HepG2 (cell line): ENCODE results near the gene CCDC57. TPM values are rescaled to one million over a fixed set of nuclear protein-coding genes. Genes with fewer than 3 reads are reported as not detected.

Experiments
- ARID2 ChIP-seq: sonication (generic); formaldehyde crosslinking; IDR thresholded peaks from 2 replicates; pipeline ENCODE4 v1.8.1; 2022; ENCODE audit warnings: mild to moderate bottlenecking, missing genetic modification reagents, borderline replicate concordance
- ATF6 ChIP-seq: sonication (generic); formaldehyde crosslinking; conservative IDR thresholded peaks from 2 replicates; pipeline ENCODE4 v1.4.0; 2020; ENCODE audit warnings: missing genetic modification reagents
- BCL6 ChIP-seq: IDR thresholded peaks from 2 replicates; pipeline ENCODE4 v1.6.1; 2016; ENCODE audit warnings: missing genetic modification reagents, missing compliant biosample characterization
- CBX2 ChIP-seq, 2 experiments: fragments of 200-600 bp in 1 of 2; sonication (generic); formaldehyde crosslinking in 1 of 2; IDR thresholded peaks; 2 replicates each; pipeline versions ENCODE4 v1.7.0 to v1.8.1; 2018 to 2022; ENCODE audit warnings: low read depth in 2 of 2, low read length in 1 of 2, mild to moderate bottlenecking in 1 of 2, missing genetic modification reagents in 1 of 2
- CENPX ChIP-seq: sonication (generic); formaldehyde crosslinking; IDR thresholded peaks from 2 replicates; pipeline ENCODE4 v1.9.0; 2021; ENCODE audit warnings: mild to moderate bottlenecking, missing genetic modification reagents, moderate library complexity
- CHD2 ChIP-seq: IDR thresholded peaks from 2 replicates; pipeline ENCODE4 v1.6.1; 2011; ENCODE audit warnings: low read depth, low read length, improper control_type of control experiment
- DMAP1 ChIP-seq: IDR thresholded peaks from 2 replicates; pipeline ENCODE4 v1.6.1; 2016
- GMEB1 ChIP-seq: sonication (generic); formaldehyde crosslinking; IDR thresholded peaks from 2 replicates; pipeline ENCODE4 v1.5.1; 2020; ENCODE audit warnings: missing genetic modification reagents, mild to moderate bottlenecking, borderline replicate concordance
- KMT2B ChIP-seq: IDR thresholded peaks from 2 replicates; pipeline ENCODE4 v1.6.1; 2016; ENCODE audit warnings: missing genetic modification reagents, missing compliant biosample characterization
- NFIC ChIP-seq: IDR thresholded peaks from 2 replicates; pipeline ENCODE4 v1.6.1; 2012; ENCODE audit warnings: mild to moderate bottlenecking, low read length, inconsistent platforms
- NR2F1 ChIP-seq, 2 experiments: fragments of 450-650 bp in 1 of 2; formaldehyde crosslinking in 1 of 2; IDR thresholded peaks; 2 replicates each; pipeline versions ENCODE4 v1.5.0 to v1.6.1; 2016 to 2020; ENCODE audit warnings: mild to moderate bottlenecking in 1 of 2, missing compliant biosample characterization in 1 of 2, missing genetic modification reagents in 1 of 2, moderate library complexity in 1 of 2
- SP1 ChIP-seq, 2 experiments: fragments of 450-650 bp in 1 of 2; sonication (generic) in 1 of 2; formaldehyde crosslinking in 1 of 2; IDR thresholded peaks; 2 replicates each; pipeline versions ENCODE4 v1.4.0 to v1.6.1; 2016 to 2020; ENCODE audit warnings: missing genetic modification reagents in 1 of 2
- STAT5B ChIP-seq: sonication (generic); formaldehyde crosslinking; IDR thresholded peaks from 2 replicates; pipeline ENCODE4 v1.4.0; 2020; ENCODE audit warnings: missing genetic modification reagents
- YEATS4 ChIP-seq: sonication (generic); formaldehyde crosslinking; IDR thresholded peaks from 2 replicates; pipeline ENCODE4 v1.4.0; 2020; ENCODE audit warnings: missing genetic modification reagents, borderline replicate concordance
- ZBTB26 ChIP-seq: IDR thresholded peaks from 2 replicates; pipeline ENCODE4 v1.6.1; 2016; ENCODE audit warnings: missing compliant biosample characterization, missing genetic modification reagents, borderline replicate concordance
- ZBTB7A ChIP-seq: sonication (generic); formaldehyde crosslinking; IDR thresholded peaks from 2 replicates; pipeline ENCODE4 v1.8.0; 2022; ENCODE audit warnings: mild to moderate bottlenecking, missing genetic modification reagents
- ZFP36L2 ChIP-seq: sonication (generic); formaldehyde crosslinking; IDR thresholded peaks from 2 replicates; pipeline ENCODE4 v1.4.0; 2020; ENCODE audit warnings: missing genetic modification reagents
- ZNF205 ChIP-seq: IDR thresholded peaks from 2 replicates; pipeline ENCODE4 v1.6.1; 2018; ENCODE audit warnings: missing biosample characterization, missing genetic modification reagents
- ZNF296 ChIP-seq: sonication (generic); formaldehyde crosslinking; conservative IDR thresholded peaks from 2 replicates; pipeline ENCODE4 v1.5.0; 2020; ENCODE audit warnings: mild to moderate bottlenecking, missing genetic modification reagents
- ZNF329 ChIP-seq: sonication (generic); formaldehyde crosslinking; IDR thresholded peaks from 2 replicates; pipeline ENCODE4 v1.9.0; 2021; ENCODE audit warnings: low read depth, mild to moderate bottlenecking, missing genetic modification reagents
- ZNF441 ChIP-seq: sonication (generic); formaldehyde crosslinking; IDR thresholded peaks from 2 replicates; pipeline ENCODE4 v1.7.0; 2021; ENCODE audit warnings: missing genetic modification reagents, borderline replicate concordance
- ZNF512 ChIP-seq: sonication (generic); formaldehyde crosslinking; IDR thresholded peaks from 2 replicates; pipeline ENCODE4 v1.4.0; 2020; ENCODE audit warnings: mild to moderate bottlenecking, missing genetic modification reagents
- ZNF562 ChIP-seq: sonication (generic); formaldehyde crosslinking; IDR thresholded peaks from 2 replicates; pipeline ENCODE4 v1.8.0; 2022; ENCODE audit warnings: missing genetic modification reagents, borderline replicate concordance
- polyA plus RNA-seq, 8 experiments: library from polyadenylated mRNA; depleted of rRNA in 3 of 8; stranded (reverse) in 7 of 8; unstranded in 1 of 8; fragments of >200 nt; fragmentation: Illumina TruSeq in 4 of 8; extraction: Trizol in 4 of 8; gene quantifications; 2 replicates each; pipeline versions ENCODE4 v1.2.1 to v1.2.3, GENCODE V29; 2011 to 2016; ENCODE audit warnings: low read depth in 4 of 8, missing spikeins in 1 of 8, mixed read lengths in 1 of 8; ENCODE audit not compliant: insufficient read depth in 1 of 8
- total RNA-seq, 5 experiments: library from RNA; depleted of rRNA; stranded (reverse); fragments of >200 nt; fragmentation: Illumina TruSeq; extraction: Trizol; gene quantifications; 2 replicates each; pipeline ENCODE4 v1.2.3, GENCODE V29; 2016; ENCODE audit warnings: low read depth in 1 of 5

The CCDC57 gene
- total and polyA plus RNA-seq, 2 of the 13 experiments (the other 11 are each of a cell fraction or from before 2014, with no cell fraction given) = 59.3 to 59.9 TPM

GRCh38 chr17:82103553-82104451, 108.8 kb downstream of the CCDC57 start (continued):
- TF ChIP-seq ZNF329 (CRISPR knock-in tag) (peak; percentile 83), GMEB1 (CRISPR knock-in tag) (peak; percentile 59; the same call in 1 of the 2 replicates), DMAP1 (CRISPR knock-in tag) (peak; percentile 91), NFIC (no peak), ATF6 (CRISPR knock-in tag) (no peak), CHD2 (no peak), ZNF205 (CRISPR knock-in tag) (peak; percentile 81; the same call in 1 of the 2 replicates), ZNF512 (CRISPR knock-in tag) (no peak), STAT5B (CRISPR knock-in tag) (no peak), ZNF441 (CRISPR knock-in tag) (peak; percentile 61; the same call in 1 of the 2 replicates), BCL6 (CRISPR knock-in tag) (peak; percentile 80), SP1 (IDR thresholded peaks at IDR 0.05) (no peak), SP1 (CRISPR knock-in tag; IDR thresholded peaks at IDR 0.05) (no peak; the same call in 1 of the 2 replicates), YEATS4 (CRISPR knock-in tag) (peak; percentile 77), ZNF296 (CRISPR knock-in tag) (peak; percentile 93; the same call in 1 of the 2 replicates), ZFP36L2 (CRISPR knock-in tag) (no peak), KMT2B (CRISPR knock-in tag) (no peak), CENPX (CRISPR knock-in tag) (no peak), ZBTB7A (CRISPR knock-in tag) (peak; percentile 75), ARID2 (CRISPR knock-in tag) (peak; percentile 96), ZNF562 (no peak), CBX2 (IDR thresholded peaks at IDR 0.05; ENCODE audit: low read depth, low read length) (no peak), CBX2 (CRISPR knock-in tag; IDR thresholded peaks at IDR 0.05; ENCODE audit: low read depth) (no peak), ZBTB26 (CRISPR knock-in tag) (peak; percentile 93; the same call in 1 of the 2 replicates), NR2F1 (CRISPR knock-in tag; IDR thresholded peaks at IDR 0.05) (peak; percentile 77 to 79; a peak in 2 of 4 replicates)
